H1 (cell line): ENCODE data around the gene KCNIP3. TPM values are rescaled to one million over a fixed set of nuclear protein-coding genes. Genes with fewer than 3 reads are reported as not detected.

Experiments used
- CTCF ChIA-PET: fragments of 300-600 bp; sonication (Branson Sonifier 250); formaldehyde crosslinking; loops from one replicate; lab custom pipeline; 2021; ENCODE audit not compliant: partially characterized antibody; lab: Charles Lee
- POLR2A ChIA-PET: fragments of 300-600 bp; sonication (Branson Sonifier 250); formaldehyde crosslinking; loops from one replicate; lab custom pipeline; 2021; ENCODE audit warnings: inconsistent platforms; ENCODE audit not compliant: partially characterized antibody; lab: Charles Lee
- DNase-seq, 2 experiments: peaks; one replicate each; pipeline versions ENCODE4 v3.0.0 to v3.0.0-alpha.2; 2010 to 2022; ENCODE audit warnings: low spot score in 2 of 2, low read depth in 1 of 2, mixed read lengths in 1 of 2
- FAIRE-seq: peaks from 2 replicates; lab custom pipeline; 2011; peaks lifted over from hg19 to GRCh38; lab: Jason Lieb, UNC
- H2AFZ ChIP-seq: 2 replicates; pipeline ENCODE4 v1.8.1; 2012; ENCODE audit warnings: low read length, inconsistent platforms
- H2AK5ac ChIP-seq: 2 replicates; pipeline ENCODE4 v1.6.1; 2013; ENCODE audit warnings: low read depth, low read length
- H2BK120ac ChIP-seq: replicated peaks from 2 replicates; pipeline ENCODE3; 2013; ENCODE audit warnings: low read depth, low read length, inconsistent platforms
- H2BK12ac ChIP-seq: 2 replicates; pipeline ENCODE4 v1.6.1; 2013; ENCODE audit warnings: low read depth, low read length
- H2BK15ac ChIP-seq: 2 replicates; pipeline ENCODE4 v1.6.1; 2013; ENCODE audit warnings: low read length
- H2BK20ac ChIP-seq: 2 replicates; pipeline ENCODE4 v1.6.1; 2013; ENCODE audit warnings: low read length
- H2BK5ac ChIP-seq: 2 replicates; pipeline ENCODE4 v1.6.1; 2013; ENCODE audit warnings: low read depth, low read length
- H3K14ac ChIP-seq: 2 replicates; pipeline ENCODE4 v1.6.1; 2013; ENCODE audit warnings: inconsistent platforms; ENCODE audit not compliant: insufficient read length
- H3K18ac ChIP-seq: 2 replicates; pipeline ENCODE4 v1.6.1; 2013; ENCODE audit warnings: low read length; ENCODE audit errors: extremely low read depth
- H3K23ac ChIP-seq: 2 replicates; pipeline ENCODE4 v1.6.1; 2013; ENCODE audit warnings: inconsistent platforms; ENCODE audit not compliant: insufficient read length
- H3K23me2 ChIP-seq: 2 replicates; pipeline ENCODE4 v1.6.1; 2013; ENCODE audit warnings: low read depth, low read length
- H3K27ac ChIP-seq: 2 replicates; pipeline ENCODE4 v1.6.1; 2011; ENCODE audit warnings: low read depth, low read length, inconsistent platforms
- H3K27me3 ChIP-seq, 4 experiments: replicated peaks in 1 of 4; 1 replicate in 1 of 4; 2 replicates in 3 of 4; pipeline versions ENCODE4 v1.6.1 to v1.8.1; 2011 to 2013; ENCODE audit warnings: low read length in 3 of 4, mild to moderate bottlenecking in 3 of 4, inconsistent platforms in 2 of 4, mixed read lengths in 2 of 4, moderate library complexity in 1 of 4; ENCODE audit not compliant: control insufficient read depth in 3 of 4, insufficient read depth in 3 of 4; ENCODE audit errors: extremely low read depth in 1 of 4
- H3K36me3 ChIP-seq, 4 experiments: 2 replicates each; pipeline versions ENCODE4 v1.6.1 to v1.8.1; 2011 to 2013; ENCODE audit warnings: mild to moderate bottlenecking in 4 of 4, low read length in 3 of 4, moderate library complexity in 2 of 4, control low read depth in 1 of 4, inconsistent platforms in 1 of 4; ENCODE audit not compliant: insufficient read depth in 4 of 4, control insufficient read depth in 2 of 4
- H3K4ac ChIP-seq: replicated peaks from 2 replicates; pipeline ENCODE3; 2013; ENCODE audit warnings: low read length, low read depth, mixed read lengths, inconsistent platforms; ENCODE audit not compliant: insufficient read length
- H3K4me1 ChIP-seq, 4 experiments: replicated peaks in 1 of 4; 1 replicate in 1 of 4; 2 replicates in 3 of 4; pipeline versions ENCODE4 v1.6.1 to v1.8.1; 2011 to 2013; ENCODE audit warnings: low read length in 3 of 4, inconsistent platforms in 2 of 4, mixed read lengths in 1 of 4; ENCODE audit not compliant: insufficient read depth in 4 of 4, control insufficient read depth in 3 of 4
- H3K4me2 ChIP-seq, 2 experiments: 2 replicates each; pipeline versions ENCODE4 v1.6.1 to v1.8.1; 2011 to 2013; ENCODE audit warnings: low read depth in 2 of 2, low read length in 2 of 2, control low read depth in 1 of 2, inconsistent platforms in 1 of 2, mild to moderate bottlenecking in 1 of 2; ENCODE audit not compliant: insufficient read depth in 1 of 2
- H3K4me3 ChIP-seq, 4 experiments: fragments of 200-600, 300-600 bp in 1 of 4; sonication (generic), shearing (Covaris generic), sonication (Bioruptor Twin) in 1 of 4; 2 replicates each; pipeline versions ENCODE4 v1.5.1 to v1.8.1; 2011 to 2016; ENCODE audit warnings: low read length in 4 of 4, low read depth in 3 of 4, control low read depth in 2 of 4, inconsistent platforms in 2 of 4, mild to moderate bottlenecking in 2 of 4, mixed read lengths in 1 of 4, moderate library complexity in 1 of 4; ENCODE audit not compliant: insufficient read depth in 2 of 4; ENCODE audit errors: extremely low read depth in 1 of 4
- H3K56ac ChIP-seq: replicated peaks from 2 replicates; pipeline ENCODE3; 2013; ENCODE audit warnings: low read depth, mild to moderate bottlenecking, mixed read lengths, low read length, inconsistent platforms; ENCODE audit not compliant: insufficient read length
- H3K79me1 ChIP-seq: 2 replicates; pipeline ENCODE4 v1.6.1; 2013; ENCODE audit warnings: low read depth, low read length, control low read depth
- H3K79me2 ChIP-seq, 2 experiments: 2 replicates each; pipeline versions ENCODE4 v1.6.1 to v1.8.1; 2012 to 2013; ENCODE audit warnings: low read length in 2 of 2, mild to moderate bottlenecking in 2 of 2, inconsistent platforms in 1 of 2; ENCODE audit not compliant: insufficient read depth in 2 of 2, control insufficient read depth in 1 of 2
- H3K9ac ChIP-seq, 4 experiments: replicated peaks in 1 of 4; 1 replicate in 1 of 4; 2 replicates in 3 of 4; pipeline versions ENCODE4 v1.6.1 to v1.8.1; 2011 to 2013; ENCODE audit warnings: low read depth in 3 of 4, low read length in 3 of 4, control low read depth in 2 of 4, mild to moderate bottlenecking in 2 of 4, moderate library complexity in 2 of 4, inconsistent platforms in 1 of 4; ENCODE audit errors: extremely low read depth in 1 of 4
- H3K9me3 ChIP-seq, 2 experiments: 2 replicates each; pipeline versions ENCODE4 v1.6.1 to v1.8.1; 2012 to 2013; ENCODE audit warnings: mild to moderate bottlenecking in 2 of 2, moderate library complexity in 2 of 2, control low read depth in 1 of 2, inconsistent platforms in 1 of 2, low read depth in 1 of 2, low read length in 1 of 2, mixed read lengths in 1 of 2; ENCODE audit not compliant: insufficient read depth in 2 of 2
- H4K20me1 ChIP-seq, 2 experiments: replicated peaks in 1 of 2; 2 replicates each; pipeline versions ENCODE3 to v1.8.1; 2011 to 2013; ENCODE audit warnings: inconsistent platforms in 2 of 2, low read length in 2 of 2, mild to moderate bottlenecking in 1 of 2; ENCODE audit not compliant: insufficient read depth in 2 of 2, control insufficient read depth in 1 of 2
- H4K5ac ChIP-seq: 2 replicates; pipeline ENCODE4 v1.6.1; 2013; ENCODE audit warnings: low read length, low read depth, mixed read lengths, inconsistent platforms; ENCODE audit not compliant: insufficient read length
- H4K8ac ChIP-seq: 2 replicates; pipeline ENCODE4 v1.8.0; 2013; ENCODE audit warnings: mild to moderate bottlenecking, moderate library complexity, low read length, inconsistent platforms; ENCODE audit not compliant: insufficient read depth; ENCODE audit errors: extremely low read depth
- H4K91ac ChIP-seq: replicated peaks from 2 replicates; pipeline ENCODE3; 2013; ENCODE audit warnings: low read length, mixed read lengths, inconsistent platforms; ENCODE audit not compliant: insufficient read length
- BRCA1 ChIP-seq: IDR thresholded peaks from 2 replicates; pipeline ENCODE4 v1.6.1; 2012; ENCODE audit warnings: low read depth, low read length, improper control_type of control experiment
- GABPA ChIP-seq: IDR thresholded peaks from 2 replicates; pipeline ENCODE4 v1.6.1; 2011; ENCODE audit warnings: mild to moderate bottlenecking, low read length, moderate library complexity, borderline replicate concordance; ENCODE audit not compliant: insufficient read depth
- KDM1A ChIP-seq: fragments of 200-600, 300-600 bp; sonication (generic); IDR thresholded peaks from 2 replicates; pipeline ENCODE4 v1.7.1; 2016; ENCODE audit warnings: mild to moderate bottlenecking, low read length, borderline replicate concordance
- SP1 ChIP-seq: IDR thresholded peaks from 2 replicates; pipeline ENCODE4 v1.6.1; 2011; ENCODE audit warnings: low read depth, low read length
- TAF7 ChIP-seq: optimal IDR thresholded peaks from 2 replicates; pipeline ENCODE3; 2011; ENCODE audit warnings: low read depth, mild to moderate bottlenecking, inconsistent platforms, low read length, moderate library complexity, borderline replicate concordance
- TBP ChIP-seq: IDR thresholded peaks from 2 replicates; pipeline ENCODE4 v1.6.1; 2011; ENCODE audit warnings: low read depth, low read length, improper control_type of control experiment
- WGBS, 2 experiments: shearing (Covaris generic) in 1 of 2; methylation state at CpG; one replicate each; pipeline versions ENCODE4 v1.1.6 to v1.1.7; 2013 to 2015; ENCODE audit warnings: low lambda C conversion rate in 2 of 2, mixed read lengths in 2 of 2, inconsistent platforms in 1 of 2, low coverage in 1 of 2, missing lambda C conversion rate in 1 of 2; ENCODE audit not compliant: insufficient replicate concordance in 2 of 2, insufficient coverage in 1 of 2, insufficient read length in 1 of 2; ENCODE audit errors: extremely low coverage in 1 of 2, missing lambda C conversion rate in 1 of 2; 5-methylcytosine and 5-hydroxymethylcytosine counted together
- polyA plus RNA-seq, 7 experiments: library from polyadenylated mRNA; depleted of rRNA in 3 of 7; stranded (reverse) in 5 of 7; unstranded in 2 of 7; fragments of >200 nt in 5 of 7; fragments of 200-250 nt in 2 of 7; gene quantifications; 1 replicate in 5 of 7; 2 replicates in 1 of 7; 4 replicates in 1 of 7; pipeline versions ENCODE4 v1.2.1 to v1.2.3, GENCODE V29; 2011 to 2013; ENCODE audit warnings: missing spikeins in 2 of 7, mixed read lengths in 2 of 7
- total RNA-seq: library from RNA; stranded (reverse); fragmentation: NEBNext Ultra II Directional; extraction: Animal tissue kit (Norgen Biotek cat#: 25700); gene quantifications from 2 replicates; pipeline ENCODE4 v1.2.1, GENCODE V29; 2021

The KCNIP3 gene
- total and polyA plus RNA-seq, 2 of the 8 experiments (the other 6 are each of a cell fraction or from before 2014, with no cell fraction given): 0.33 to 1.9 TPM

- Histone ChIP-seq H3K79me1 (no peaks in the 10 kb centered on the region; the same call in 1 of the 2 replicates), H3K4me3 (no peak overlapping the region), H3K36me3 (no peaks in the 10 kb centered on the region; a peak in 1 of 8 replicates), H3K9ac (no peak overlapping the region), H3K56ac (no peak overlapping the region), H2BK20ac (no peak overlapping the region), H4K8ac (peak overlapping the region; percentile 2; the same call in 1 of the 2 replicates), H4K91ac (no peak overlapping the region), H2BK15ac (no peak overlapping the region), H3K14ac (no peak overlapping the region), H3K9me3 (peaks cover 81 to 97% of the 10 kb centered on the region in 2 experiments)
- DNase-seq: no peak
- POLR2A ChIA-PET: no interaction called here
- 89% methylated on average over 14 of the region's 14 CpGs; no CpG with 5 or more reads in 1 of the 2 experiments for WGBS, 2 experiments
- FAIRE-seq: no peak
- CTCF ChIA-PET: no interaction called here
- no peak for TF ChIP-seq TAF7
- TF ChIP-seq SP1: no peak
- TF ChIP-seq KDM1A: no peak
- no peak for TF ChIP-seq GABPA
- no peak for TF ChIP-seq TBP
- no peak for TF ChIP-seq BRCA1
- TF ChIP-seq, all 59 proteins: peak for 0
- Histone ChIP-seq H3K4ac (no peak overlapping the region), H3K79me2 (no peaks in the 10 kb centered on the region), H3K23me2 (peaks cover 11% of the 10 kb centered on the region; the same call in 1 of the 2 replicates), H2AK5ac (no peak overlapping the region), H3K18ac (no peak overlapping the region), H4K20me1 (peaks cover 0 to 6% of the 10 kb centered on the region in 2 experiments), H3K27ac (no peak overlapping the region), H2BK12ac (no peak overlapping the region), H4K5ac (no peak overlapping the region), H3K23ac (no peak overlapping the region), H2AFZ (no peak overlapping the region), H3K27me3 (no peaks in the 10 kb centered on the region), H2BK5ac (no peak overlapping the region), H2BK120ac (no peak overlapping the region), H3K4me2 (no peak overlapping the region), H3K4me1 (peaks cover 0 to 3% (median 0%) of the 10 kb centered on the region in 4 experiments; a peak in 1 of 7 replicates)
These were observed 32.3 kb downstream of the KCNIP3 start for GRCh38 chr2:95329401-95329800.
